ENCODE data around the gene RASSF3.

The RASSF3 gene

DNA sequence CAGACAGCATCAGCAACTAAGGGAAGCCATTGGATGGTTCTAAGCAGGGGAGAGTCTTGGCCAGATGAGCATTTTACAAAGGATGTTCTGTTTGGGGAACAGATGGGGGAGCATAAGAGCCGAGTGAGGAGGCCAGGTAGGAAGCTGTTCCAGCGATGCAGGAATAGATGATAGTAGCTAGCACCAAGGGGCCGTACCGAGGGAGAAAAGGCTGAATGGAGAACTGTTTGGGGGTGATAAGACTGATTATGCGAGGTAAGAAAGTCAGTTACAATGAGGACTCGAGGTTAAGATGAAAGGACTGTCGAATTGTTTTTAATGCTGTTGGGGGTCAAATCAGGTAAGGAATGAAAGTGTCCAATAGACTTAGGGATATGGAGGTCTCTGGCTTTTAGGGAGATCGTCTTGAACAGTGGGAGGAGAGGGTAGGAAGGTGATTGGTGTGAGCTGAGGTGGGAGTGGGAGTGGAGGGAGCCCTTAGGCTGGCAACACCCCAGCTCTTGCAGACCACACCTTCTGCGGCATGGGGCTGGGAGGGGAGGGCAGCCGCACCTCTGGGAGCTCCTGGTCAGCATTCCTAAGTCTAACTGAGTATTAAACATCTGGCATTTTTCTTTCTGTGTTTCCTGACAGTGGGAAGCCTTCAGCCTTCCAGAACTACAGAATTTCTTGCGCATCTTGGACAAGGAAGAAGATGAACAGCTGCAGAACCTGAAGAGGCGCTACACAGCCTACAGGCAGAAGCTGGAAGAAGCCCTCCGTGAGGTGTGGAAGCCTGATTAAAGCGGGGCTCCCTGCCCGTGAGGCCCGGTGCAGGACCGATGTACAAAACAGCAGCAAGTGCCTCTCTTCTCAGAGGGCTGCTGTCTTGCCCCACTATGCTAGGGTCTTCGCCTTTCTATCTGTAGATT lies 84.1 kb downstream of the RASSF3 start:
- peak overlapping the region; percentile 4; the same call in 1 of the 2 replicates for H3K27ac ChIP-seq
- TF ChIP-seq ZFX (IDR thresholded peaks at IDR 0.05): no peak
- TF ChIP-seq, protein P1, sequence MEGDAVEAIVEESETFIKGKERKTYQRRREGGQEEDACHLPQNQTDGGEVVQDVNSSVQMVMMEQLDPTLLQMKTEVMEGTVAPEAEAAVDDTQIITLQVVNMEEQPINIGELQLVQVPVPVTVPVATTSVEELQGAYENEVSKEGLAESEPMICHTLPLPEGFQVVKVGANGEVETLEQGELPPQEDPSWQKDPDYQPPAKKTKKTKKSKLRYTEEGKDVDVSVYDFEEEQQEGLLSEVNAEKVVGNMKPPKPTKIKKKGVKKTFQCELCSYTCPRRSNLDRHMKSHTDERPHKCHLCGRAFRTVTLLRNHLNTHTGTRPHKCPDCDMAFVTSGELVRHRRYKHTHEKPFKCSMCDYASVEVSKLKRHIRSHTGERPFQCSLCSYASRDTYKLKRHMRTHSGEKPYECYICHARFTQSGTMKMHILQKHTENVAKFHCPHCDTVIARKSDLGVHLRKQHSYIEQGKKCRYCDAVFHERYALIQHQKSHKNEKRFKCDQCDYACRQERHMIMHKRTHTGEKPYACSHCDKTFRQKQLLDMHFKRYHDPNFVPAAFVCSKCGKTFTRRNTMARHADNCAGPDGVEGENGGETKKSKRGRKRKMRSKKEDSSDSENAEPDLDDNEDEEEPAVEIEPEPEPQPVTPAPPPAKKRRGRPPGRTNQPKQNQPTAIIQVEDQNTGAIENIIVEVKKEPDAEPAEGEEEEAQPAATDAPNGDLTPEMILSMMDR (conservative IDR thresholded peaks at IDR 0.05): no peak

DNA sequence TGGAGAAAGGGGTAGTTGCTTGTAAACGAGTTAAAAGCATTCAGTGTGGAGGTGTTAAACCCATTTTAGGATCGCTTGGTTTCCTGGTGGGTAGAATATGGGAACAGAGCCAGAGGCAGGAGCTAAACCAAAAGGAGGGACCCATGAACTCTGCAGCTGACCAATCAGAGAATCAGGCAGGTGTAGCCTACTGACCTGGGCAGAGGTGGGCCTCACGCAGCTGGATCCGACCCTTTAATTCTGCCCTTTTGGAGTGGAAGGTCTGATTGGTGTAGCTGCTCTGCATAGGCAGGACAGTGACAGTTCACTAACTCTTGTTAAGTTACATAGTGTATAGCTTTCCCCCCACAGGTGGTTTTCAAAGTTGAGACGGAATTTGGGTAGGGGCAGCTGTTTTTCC lies 85.3 kb downstream of the RASSF3 start:
- peak overlapping the region; percentile 22 for H3K27ac ChIP-seq
- TF ChIP-seq, protein P1 (conservative IDR thresholded peaks at IDR 0.05): no peak
- no peak for TF ChIP-seq ZFX (IDR thresholded peaks at IDR 0.05)

- no peak overlapping the region for H3K27ac ChIP-seq
- TF ChIP-seq, protein P1 (conservative IDR thresholded peaks at IDR 0.05): peak; percentile 51
- TF ChIP-seq ZFX (IDR thresholded peaks at IDR 0.05): no peak
Observed at GRCh38 chr12:64696080-64696741, 85.9 kb downstream of the RASSF3 start.

DNA sequence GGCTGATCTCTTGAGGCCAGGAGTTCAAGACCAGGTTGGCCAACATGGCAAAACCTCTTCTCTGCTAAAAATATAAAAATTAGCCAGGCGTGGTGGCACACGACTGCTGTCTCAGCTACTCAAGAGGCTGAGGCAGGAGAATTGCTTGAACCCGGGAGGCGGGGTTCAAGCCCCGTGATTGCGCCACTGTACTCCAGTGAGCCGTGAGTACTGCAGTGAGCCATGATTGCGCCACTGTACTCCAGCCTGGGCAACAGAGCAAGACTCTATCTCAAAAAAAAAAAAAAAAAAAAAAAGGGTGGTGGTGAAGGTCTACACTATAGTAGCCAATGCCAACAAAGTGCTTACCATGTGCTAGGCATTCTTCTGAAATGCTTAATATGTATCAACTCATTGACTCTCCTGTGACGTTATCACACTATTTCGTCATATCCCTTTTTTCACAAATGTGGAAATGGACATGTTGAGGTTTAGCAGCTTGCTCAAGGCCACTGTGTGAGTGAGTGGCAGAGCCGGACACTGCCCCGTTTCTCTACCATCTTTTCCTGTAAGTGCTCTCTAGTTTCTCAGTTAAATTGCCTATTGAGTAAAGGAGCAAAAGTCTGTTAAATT lies 89.3 kb downstream of the RASSF3 start:
- no peak overlapping the region for H3K27ac ChIP-seq
- TF ChIP-seq ZFX (IDR thresholded peaks at IDR 0.05): no peak
- TF ChIP-seq, protein P1 (conservative IDR thresholded peaks at IDR 0.05): no peak

- no peak overlapping the region for H3K27ac ChIP-seq
- TF ChIP-seq ZFX (IDR thresholded peaks at IDR 0.05): no peak
- TF ChIP-seq, protein P1 (conservative IDR thresholded peaks at IDR 0.05): no peak
Observed at GRCh38 chr12:64700532-64700931, 90.2 kb downstream of the RASSF3 start.

DNA sequence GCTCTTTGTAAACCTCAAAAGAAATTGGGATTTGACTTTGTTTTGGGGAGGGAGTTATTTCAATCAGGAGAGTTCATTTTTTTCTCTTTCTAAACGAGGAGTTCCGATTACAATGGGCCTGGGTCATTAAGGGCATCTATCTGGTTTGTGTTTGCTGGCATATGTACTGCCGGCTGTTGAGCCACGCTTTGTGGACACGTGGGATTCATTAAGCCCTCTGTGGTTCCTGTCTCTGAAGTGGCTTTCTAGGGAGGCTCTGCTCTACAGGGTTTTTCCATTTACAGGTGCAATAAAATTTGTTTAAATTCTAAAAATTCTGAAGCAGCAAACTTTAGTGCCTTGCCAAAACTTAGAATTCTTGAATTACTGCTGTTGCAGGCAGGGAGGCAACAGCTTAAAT lies 91.0 kb downstream of the RASSF3 start:
- H3K27ac ChIP-seq: no peak overlapping the region

More for the DNA sequence above, 91.0 kb downstream of the RASSF3 start:
- TF ChIP-seq, protein P1 (conservative IDR thresholded peaks at IDR 0.05): no peak
- TF ChIP-seq ZFX (IDR thresholded peaks at IDR 0.05): no peak
